Measurements from ENCODE around the gene PRCP. TPM values are rescaled to one million over a fixed set of nuclear protein-coding genes. Genes with fewer than 3 reads are reported as not detected.

The PRCP gene
- total and polyA plus RNA-seq, 2 donors (not counting 3 experiments of a cell fraction or from before 2014, with no cell fraction given) = 170 to 277 TPM

- Histone ChIP-seq H3K9me1 (replicated peaks; ENCODE audit: control insufficient read depth, extremely low read depth, insufficient read depth, low read length) (no peaks in the 10 kb centered on the region), H2AFZ (ENCODE audit: low read depth, low read length) (no peak overlapping the region), H3K36me3 (ENCODE audit: control insufficient read depth in 2 of 2, extremely low read depth in 1 of 2, insufficient read depth in 2 of 2, low read length in 2 of 2) (peaks cover 0 to 3% of the 10 kb centered on the region in 2 experiments), H3K4me3 (replicated peaks in 1 of 3; ENCODE audit: insufficient read depth in 1 of 3, low read depth in 1 of 3, low read length in 3 of 3) (no peak overlapping the region), H3K9ac (replicated peaks; ENCODE audit: extremely low read depth, insufficient read depth, low read length) (no peak overlapping the region), H3K79me2 (ENCODE audit: control insufficient read depth, insufficient read depth, low read length) (no peaks in the 10 kb centered on the region), H4K20me1 (replicated peaks; ENCODE audit: control insufficient read depth, extremely low read depth, insufficient read depth, low read length) (no peaks in the 10 kb centered on the region), H3K27me3 (ENCODE audit: control insufficient read depth in 2 of 2, insufficient read depth in 2 of 2, low read length in 2 of 2) (no peaks in the 10 kb centered on the region), H3K9me3 (replicated peaks; ENCODE audit: control insufficient read depth, insufficient read depth, low read length) (no peaks in the 10 kb centered on the region), H3K4me2 (ENCODE audit: insufficient read depth, low read length) (no peak overlapping the region), H3K27ac (ENCODE audit: insufficient read depth, low read depth, low read length) (no peak overlapping the region), H3K4me1 (ENCODE audit: control insufficient read depth, extremely low read depth, insufficient read depth, low read length) (peaks cover 3% of the 10 kb centered on the region)
- no peak for FAIRE-seq
- dilution Hi-C loops (cut with MboI; ENCODE audit: extremely low pct_ligation_motif_present, low sequenced_read_pairs) (no loop called here), intact Hi-C loops (cut with micrococcal nuclease) (no loop called here)
- ChIA-PET POLR2A (no interaction called here), CTCF (interaction anchor here (0.9 to 1.0 kb wide), 2 partner anchors 50 to 51 kb away, joined by 3 read pairs; no protein-coding TSS in a partner anchor)
- TF ChIP-seq GATA2 (IDR thresholded peaks at IDR 0.05; ENCODE audit: insufficient read depth, insufficient read length, low read depth, low read length) (no peak), MAX (IDR thresholded peaks at IDR 0.05; ENCODE audit: insufficient read depth, insufficient read length) (no peak), POLR2A (IDR thresholded peaks at IDR 0.05; ENCODE audit: low read depth, low read length) (no peak), POLR2AphosphoS5 (IDR thresholded peaks at IDR 0.05; ENCODE audit: insufficient read depth, low read depth, low read length) (no peak), MYC (IDR thresholded peaks at IDR 0.05; ENCODE audit: low read depth, low read length) (no peak), JUN (IDR thresholded peaks at IDR 0.05; ENCODE audit: borderline replicate concordance, insufficient read depth, insufficient read length, low read depth) (no peak), EZH2 (IDR thresholded peaks at IDR 0.05; ENCODE audit: borderline replicate concordance, low read depth, low read length, severe bottlenecking) (no peak), CTCF (IDR thresholded peaks at IDR 0.05; ENCODE audit: extremely low read depth in 1 of 2, insufficient read depth in 1 of 2, low read depth in 1 of 2, low read length in 2 of 2) (no peak), FOS (IDR thresholded peaks at IDR 0.05; ENCODE audit: borderline replicate concordance, insufficient read depth, low read length) (no peak)
- no peak for DNase-seq (ENCODE audit: low read depth, low spot score)
- BruUV-seq (replicated peaks) = no TSS peak
These were observed 73.7 kb downstream of the PRCP start for GRCh38 chr11:82826526-82826925.

Data from endothelial cell of umbilical vein (primary cell).